ENCODE results near the gene KHNYN. TPM values are rescaled to one million over a fixed set of nuclear protein-coding genes. Genes with fewer than 3 reads are reported as not detected.
A peak's percentile ranks its signal among the peaks of the same experiment; 100 is the strongest.
"Not testable (repeated sequence)": the region's sequence is repeated elsewhere in the genome, so short reads cannot be mapped to it uniquely, and the experiment has no call there.

The KHNYN gene
- total RNA-seq, 2 donors from 2014 or later = 118 to 128 TPM

GRCh38 chr14:24440606-24441399 is 11.0 kb downstream of the KHNYN start:
- H3K9me3 ChIP-seq (ENCODE audit: control insufficient read depth, low read length, poor library complexity, severe bottlenecking) = no peaks in the 10 kb centered on the region
- peak overlapping the region; percentile 99 for H3K4me3 Mint-ChIP-seq
- H3K27me3 Mint-ChIP-seq = no peaks in the 10 kb centered on the region
- peaks cover 3% of the 10 kb centered on the region for H3K36me3 Mint-ChIP-seq (ENCODE audit: low read depth)
- peak overlapping the region; percentile 98 for H3K27ac Mint-ChIP-seq
- no peak for DNase-seq
- H3K4me1 Mint-ChIP-seq = peaks cover 40% of the 10 kb centered on the region
- no peak for ATAC-seq

GRCh38 chr14:24441485-24441884 is 11.7 kb downstream of the KHNYN start:
- ATAC-seq = no peak

GRCh38 chr14:24441904-24442239 is 12.1 kb downstream of the KHNYN start:
- no peak for ATAC-seq
- no peaks in the 10 kb centered on the region for H3K9me3 ChIP-seq (ENCODE audit: control insufficient read depth, low read length, poor library complexity, severe bottlenecking)
- Mint-ChIP-seq H3K4me1 (peaks cover 33% of the 10 kb centered on the region), H3K36me3 (ENCODE audit: low read depth) (peaks cover 3% of the 10 kb centered on the region), H3K27me3 (no peaks in the 10 kb centered on the region), H3K4me3 (peak overlapping the region; percentile 99), H3K27ac (peak overlapping the region; percentile 98)
- no peak for DNase-seq

More at GRCh38 chr14:24441485-24441884, 11.7 kb downstream of the KHNYN start:
- peaks cover 3% of the 10 kb centered on the region for H3K36me3 Mint-ChIP-seq (ENCODE audit: low read depth)
- peak overlapping the region; percentile 99 for H3K4me3 Mint-ChIP-seq
- no peaks in the 10 kb centered on the region for H3K9me3 ChIP-seq (ENCODE audit: control insufficient read depth, low read length, poor library complexity, severe bottlenecking)
- DNase-seq = no peak
- peaks cover 37% of the 10 kb centered on the region for H3K4me1 Mint-ChIP-seq
- no peaks in the 10 kb centered on the region for H3K27me3 Mint-ChIP-seq
- peak overlapping the region; percentile 98 for H3K27ac Mint-ChIP-seq

- peak; percentile 90 for ATAC-seq
- peaks cover 29% of the 10 kb centered on the region for H3K4me1 Mint-ChIP-seq
- H3K4me3 Mint-ChIP-seq = peak within 1 kb of the TSS; percentile 99
- no peaks in the 10 kb centered on the region for H3K27me3 Mint-ChIP-seq
- H3K36me3 Mint-ChIP-seq (ENCODE audit: low read depth) = peaks cover 3% of the 10 kb centered on the region
- H3K27ac Mint-ChIP-seq = peak within 1 kb of the TSS; percentile 98
- peak; percentile 84 to 94 (median 91) for DNase-seq
- H3K9me3 ChIP-seq (ENCODE audit: control insufficient read depth, low read length, poor library complexity, severe bottlenecking) = no peaks in the 10 kb centered on the region
These were observed 12.7 kb downstream of the KHNYN start, which contains the start of gene SDR39U1 for GRCh38 chr14:24442240-24443052. Gene SDR39U1 (minus strand): TSS chr14:24442776. CDS start chr14:24442769, 7 bp downstream.

- H3K4me1 Mint-ChIP-seq = peaks cover 23% of the 10 kb centered on the region
- DNase-seq (no peak), ATAC-seq (no peak)
- H3K36me3 Mint-ChIP-seq (ENCODE audit: low read depth) = peaks cover 3% of the 10 kb centered on the region
- no peaks in the 10 kb centered on the region for H3K27me3 Mint-ChIP-seq
- peak overlapping the region; percentile 99 for H3K4me3 Mint-ChIP-seq
- peak overlapping the region; percentile 98 for H3K27ac Mint-ChIP-seq
- no peaks in the 10 kb centered on the region for H3K9me3 ChIP-seq (ENCODE audit: control insufficient read depth, low read length, poor library complexity, severe bottlenecking)
These were observed 13.4 kb downstream of the KHNYN start for GRCh38 chr14:24443053-24443665.

- H3K4me1 Mint-ChIP-seq; H3K9me3 ChIP-seq (ENCODE audit: control insufficient read depth, low read length, poor library complexity, severe bottlenecking); H3K36me3 Mint-ChIP-seq (ENCODE audit: low read depth); H3K27me3 Mint-ChIP-seq; H3K27ac Mint-ChIP-seq; H3K4me3 Mint-ChIP-seq; ATAC-seq; DNase-seq: not testable (repeated sequence)
These were observed 21.1 kb downstream of the KHNYN start for GRCh38 chr14:24450828-24451227.

- no peak for DNase-seq
- H3K4me1 Mint-ChIP-seq = no peaks in the 10 kb centered on the region
- no peaks in the 10 kb centered on the region for H3K9me3 ChIP-seq (ENCODE audit: control insufficient read depth, low read length, poor library complexity, severe bottlenecking)
- peaks cover 4% of the 10 kb centered on the region for H3K27me3 Mint-ChIP-seq
- H3K36me3 Mint-ChIP-seq (ENCODE audit: low read depth) = no peaks in the 10 kb centered on the region
- H3K4me3 Mint-ChIP-seq = no peak overlapping the region
- no peak overlapping the region for H3K27ac Mint-ChIP-seq
- no peak for ATAC-seq
These were observed 27.2 kb downstream of the KHNYN start for GRCh38 chr14:24456980-24457379.

GRCh38 chr14:24458736-24459135 is 29.0 kb downstream of the KHNYN start:
- H3K9me3 ChIP-seq (ENCODE audit: control insufficient read depth, low read length, poor library complexity, severe bottlenecking) = no peaks in the 10 kb centered on the region
- Mint-ChIP-seq H3K4me3 (no peak overlapping the region), H3K27ac (no peak overlapping the region), H3K27me3 (peaks cover 4% of the 10 kb centered on the region), H3K36me3 (ENCODE audit: low read depth) (no peaks in the 10 kb centered on the region), H3K4me1 (no peaks in the 10 kb centered on the region)
- DNase-seq = no peak
- no peak for ATAC-seq

- H3K9me3 ChIP-seq (ENCODE audit: control insufficient read depth, low read length, poor library complexity, severe bottlenecking) = no peaks in the 10 kb centered on the region
- H3K36me3 Mint-ChIP-seq (ENCODE audit: low read depth) = no peaks in the 10 kb centered on the region
- H3K4me1 Mint-ChIP-seq = peaks cover under 1% of the 10 kb centered on the region
- H3K27me3 Mint-ChIP-seq = peaks cover 4% of the 10 kb centered on the region
- H3K4me3 Mint-ChIP-seq = no peak overlapping the region
- DNase-seq (no peak), ATAC-seq (no peak)
- H3K27ac Mint-ChIP-seq = no peak overlapping the region
These were observed 29.6 kb downstream of the KHNYN start for GRCh38 chr14:24459331-24459730.

- Mint-ChIP-seq H3K27me3 (peaks cover 4% of the 10 kb centered on the region), H3K27ac (no peak overlapping the region), H3K4me3 (no peak overlapping the region), H3K4me1 (peaks cover 5% of the 10 kb centered on the region), H3K36me3 (ENCODE audit: low read depth) (no peaks in the 10 kb centered on the region)
- DNase-seq (no peak), ATAC-seq (no peak)
- no peaks in the 10 kb centered on the region for H3K9me3 ChIP-seq (ENCODE audit: control insufficient read depth, low read length, poor library complexity, severe bottlenecking)
These were observed 31.6 kb downstream of the KHNYN start for GRCh38 chr14:24461336-24461735.

- no peaks in the 10 kb centered on the region for H3K9me3 ChIP-seq (ENCODE audit: control insufficient read depth, low read length, poor library complexity, severe bottlenecking)
- no peak for DNase-seq
- no peak overlapping the region for H3K4me3 Mint-ChIP-seq
- peaks cover 2% of the 10 kb centered on the region for H3K36me3 Mint-ChIP-seq (ENCODE audit: low read depth)
- peaks cover 8% of the 10 kb centered on the region for H3K27me3 Mint-ChIP-seq
- H3K4me1 Mint-ChIP-seq = peaks cover 5% of the 10 kb centered on the region
- no peak overlapping the region for H3K27ac Mint-ChIP-seq
- no peak for ATAC-seq
These were observed 33.5 kb downstream of the KHNYN start for GRCh38 chr14:24463017-24463883.

GRCh38 chr14:24463884-24464785 is 34.4 kb downstream of the KHNYN start:
- no peak for ATAC-seq
- H3K27me3 Mint-ChIP-seq = peaks cover 8% of the 10 kb centered on the region
- H3K4me1 Mint-ChIP-seq = peaks cover 5% of the 10 kb centered on the region
- no peak overlapping the region for H3K4me3 Mint-ChIP-seq
- H3K9me3 ChIP-seq (ENCODE audit: control insufficient read depth, low read length, poor library complexity, severe bottlenecking) = no peaks in the 10 kb centered on the region
- no peak overlapping the region for H3K27ac Mint-ChIP-seq
- H3K36me3 Mint-ChIP-seq (ENCODE audit: low read depth) = peaks cover 2% of the 10 kb centered on the region
- DNase-seq = no peak

Data from T-helper 17 cell (primary cell).